Keratinocyte (primary cell): Measurements from ENCODE around the gene ALS2CL.

Experiments used
- EZH2 ChIP-seq: IDR thresholded peaks from one replicate; pipeline ENCODE4 v1.6.1; 2012; ENCODE audit warnings: inconsistent platforms, mild to moderate bottlenecking, low read length, moderate library complexity
- TF ChIP-seq, protein P1 (sequence below), 3 experiments: IDR thresholded peaks in 1 of 3; conservative IDR thresholded peaks in 1 of 3; optimal IDR thresholded peaks in 1 of 3; 2 replicates in 2 of 3; 3 replicates in 1 of 3; pipeline versions ENCODE3 to v1.5.1; 2011; ENCODE audit warnings: low read length in 3 of 3, mild to moderate bottlenecking in 3 of 3, moderate library complexity in 2 of 3, control low read depth in 1 of 3, inconsistent platforms in 1 of 3; ENCODE audit not compliant: insufficient read depth in 2 of 3; ENCODE audit errors: extremely low read depth in 1 of 3

DNA sequence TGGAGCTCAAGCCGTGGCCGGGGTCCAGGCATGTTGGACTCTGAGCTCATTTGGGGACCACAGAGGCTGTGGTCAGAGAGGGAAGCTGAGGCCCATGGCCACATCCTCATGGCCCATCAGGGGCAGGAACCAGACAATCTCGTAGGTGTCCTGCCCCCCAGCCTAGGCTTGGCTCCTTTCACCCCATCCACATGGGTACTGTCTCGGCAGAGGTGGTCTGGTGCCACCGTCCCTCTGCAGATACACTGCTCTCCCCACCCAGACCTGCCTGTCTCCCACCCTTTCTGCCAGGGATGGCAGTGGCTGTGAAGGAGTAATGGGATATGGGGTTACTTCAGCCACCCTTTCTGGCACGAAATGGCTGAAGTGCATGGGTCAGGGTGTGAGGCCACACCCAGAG is 16.2 kb upstream of the ALS2CL start:
- TF ChIP-seq, protein P1, sequence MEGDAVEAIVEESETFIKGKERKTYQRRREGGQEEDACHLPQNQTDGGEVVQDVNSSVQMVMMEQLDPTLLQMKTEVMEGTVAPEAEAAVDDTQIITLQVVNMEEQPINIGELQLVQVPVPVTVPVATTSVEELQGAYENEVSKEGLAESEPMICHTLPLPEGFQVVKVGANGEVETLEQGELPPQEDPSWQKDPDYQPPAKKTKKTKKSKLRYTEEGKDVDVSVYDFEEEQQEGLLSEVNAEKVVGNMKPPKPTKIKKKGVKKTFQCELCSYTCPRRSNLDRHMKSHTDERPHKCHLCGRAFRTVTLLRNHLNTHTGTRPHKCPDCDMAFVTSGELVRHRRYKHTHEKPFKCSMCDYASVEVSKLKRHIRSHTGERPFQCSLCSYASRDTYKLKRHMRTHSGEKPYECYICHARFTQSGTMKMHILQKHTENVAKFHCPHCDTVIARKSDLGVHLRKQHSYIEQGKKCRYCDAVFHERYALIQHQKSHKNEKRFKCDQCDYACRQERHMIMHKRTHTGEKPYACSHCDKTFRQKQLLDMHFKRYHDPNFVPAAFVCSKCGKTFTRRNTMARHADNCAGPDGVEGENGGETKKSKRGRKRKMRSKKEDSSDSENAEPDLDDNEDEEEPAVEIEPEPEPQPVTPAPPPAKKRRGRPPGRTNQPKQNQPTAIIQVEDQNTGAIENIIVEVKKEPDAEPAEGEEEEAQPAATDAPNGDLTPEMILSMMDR (optimal IDR thresholded peaks at IDR 0.05 in 1 of 3, IDR thresholded peaks at IDR 0.05 in 1 of 3, conservative IDR thresholded peaks at IDR 0.05 in 1 of 3; ENCODE audit: extremely low read depth in 1 of 3, insufficient read depth in 2 of 3, low read length in 3 of 3) = no peak
- no peak for TF ChIP-seq EZH2
